Ishikawa (cell line): ENCODE results near the gene MUC5B.

Experiments used
- EP300 ChIP-seq: IDR thresholded peaks from 2 replicates; pipeline ENCODE4 v1.6.1; 2012; ENCODE audit warnings: borderline replicate concordance
- TAF1 ChIP-seq: IDR thresholded peaks from 2 replicates; pipeline ENCODE4 v1.6.1; 2012; ENCODE audit warnings: low read depth, mild to moderate bottlenecking
- TF ChIP-seq, protein P1 (sequence below): IDR thresholded peaks from 2 replicates; pipeline ENCODE4 v1.6.1; 2012

- no peak for TF ChIP-seq TAF1
- TF ChIP-seq EP300, result no peak
- TF ChIP-seq, protein P1, sequence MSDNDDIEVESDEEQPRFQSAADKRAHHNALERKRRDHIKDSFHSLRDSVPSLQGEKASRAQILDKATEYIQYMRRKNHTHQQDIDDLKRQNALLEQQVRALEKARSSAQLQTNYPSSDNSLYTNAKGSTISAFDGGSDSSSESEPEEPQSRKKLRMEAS, result no peak
Measured at GRCh38 chr11:1285316-1285744, 62.5 kb downstream of the MUC5B start.
